Heart left ventricle (tissue), 16 donors: ENCODE data around the gene RASGRP1. TPM values are rescaled to one million over a fixed set of nuclear protein-coding genes. Genes with fewer than 3 reads are reported as not detected.

Experiments
- ATAC-seq, 4 donors: fragments of 200-7000 bp; cut with Tn5 transposase; one replicate each; pipeline ENCODE4 v1.9.1; 2020 to 2022; ENCODE audit warnings: moderate library complexity in 4 of 4, mild to moderate bottlenecking in 3 of 4, moderate number of reproducible peaks in 1 of 4
- DNase-seq, 5 donors: peaks; one replicate each; pipeline ENCODE4 v3.0.0-alpha.2; 2020
- H3K27ac ChIP-seq, 12 donors: fragments of 200-600 bp; sonication (generic) in 4 of 12; one replicate each; pipeline versions ENCODE4 v1.5.0 to v1.8.0; 2016 to 2022; ENCODE audit warnings: mild to moderate bottlenecking in 2 of 12
- H3K27me3 ChIP-seq, 9 donors: fragments of 200-600 bp; sonication (generic) in 2 of 9; one replicate each; pipeline versions ENCODE4 v1.5.1 to v1.8.0; 2016 to 2022; ENCODE audit warnings: mild to moderate bottlenecking in 3 of 9
- H3K36me3 ChIP-seq, 9 donors: fragments of 200-600 bp; sonication (generic) in 2 of 9; one replicate each; pipeline versions ENCODE4 v1.5.0 to v1.8.0; 2018 to 2022; ENCODE audit warnings: mild to moderate bottlenecking in 2 of 9
- H3K4me1 ChIP-seq, 12 donors: fragments of 200-600 bp; sonication (generic) in 4 of 12; one replicate each; pipeline versions ENCODE4 v1.5.0 to v1.8.0; 2016 to 2022; ENCODE audit warnings: mild to moderate bottlenecking in 3 of 12
- H3K4me3 ChIP-seq, 12 donors: fragments of 200-600 bp; sonication (generic) in 4 of 12; one replicate each; pipeline versions ENCODE4 v1.5.0 to v1.8.0; 2017 to 2022; ENCODE audit warnings: mild to moderate bottlenecking in 9 of 12, moderate library complexity in 4 of 12
- H3K9me3 ChIP-seq, 12 donors: fragments of 200-600 bp; sonication (generic) in 4 of 12; one replicate each; pipeline versions ENCODE4 v1.5.0 to v1.8.0; 2016 to 2022; ENCODE audit warnings: mild to moderate bottlenecking in 1 of 12
- CTCF ChIP-seq, 12 donors: fragments of 200-600 bp; sonication (generic) in 4 of 12; IDR thresholded peaks; one replicate each; pipeline versions ENCODE4 v1.5.0 to v1.8.0; 2018 to 2022; ENCODE audit warnings: antibody characterized with exemption in 12 of 12, mild to moderate bottlenecking in 5 of 12
- POLR2A ChIP-seq, 2 donors: fragments of 450-650 bp; IDR thresholded peaks; one replicate each; pipeline ENCODE4 v1.6.1; 2017; ENCODE audit warnings: antibody characterized with exemption in 2 of 2, mild to moderate bottlenecking in 2 of 2, moderate library complexity in 2 of 2
- WGBS, 4 donors: extraction: QIAGEN DNeasy Blood & Tissue Kit in 2 of 4; methylation state at CpG; one replicate each; pipeline versions ENCODE4 v1.1.5 to v1.1.7; 2013 to 2018; 5-methylcytosine and 5-hydroxymethylcytosine counted together
- intact Hi-C, 10 donors: fragments of 100-400 bp; cut with DNase I; formaldehyde crosslinking; loops; one replicate each; pipeline versions ENCODE4 v1.11.1 to v1.14.2; 2022
- polyA plus RNA-seq, 2 donors: library from polyadenylated mRNA; stranded (reverse); fragments of 200-250 nt; gene quantifications; one replicate each; pipeline ENCODE4 v1.2.3, GENCODE V29; 2013
- total RNA-seq, 9 donors: library from RNA; depleted of rRNA in 2 of 9; stranded (reverse); fragments of >200 nt in 2 of 9; fragmentation: NEBNext Ultra II Directional in 3 of 9; extraction: Animal tissue kit (Norgen Biotek cat#: 25700) in 3 of 9; gene quantifications; one replicate each; pipeline versions ENCODE4 v1.1.0 to v1.2.4, GENCODE V29; 2016 to 2023
- donor health status: ischemic (EF 13 %, LVEDD 7.1; RV severe dilation, severe dysfunction).
- donor health status: healthy with polysubstance abuse.
- donor health status: DM: no; HTN: yes; CAD: no.
- donor health status: DM: no; HTN: no; CAD: no.
- donor health status: ischemic (EF 25% LVEDD 6.9; RV normal size, moderate dysfunction).
- donor health status: ischemic (EF 25% LVEDD 5.7; RV mildly dilated, moderate dysfunction).
- donor health status: healthy.
- donor health status: DM: yes; HTN: yes; CAD: no.
- donor health status: ischemic (EF 35%, LVEDD 5.7; RV mildly dilated, moderate dysfunction).
- donor health status: nonischemic (EF 11% LVEDD 7.7; RV severe dilation, severe dysfunction).
- donor health status: DM: yes; HTN: yes; CAD: no.
- donor health status: PGD.
- donor health status: ischemic (EF 29% LVEDD 5.4; RV normal size, mild dysfunction).
- donor health status: nonischemic (EF 23%, LVEDD 6.1; RV moderate dilation, normal function).

The RASGRP1 gene
- total and polyA plus RNA-seq, 11 donors: 0.03 to 5.5 (median 0.54) TPM; not detected in 1

GRCh38 chr15:38459480-38459879, 105.1 kb downstream of the RASGRP1 start:
- WGBS, 4 donors: 83 to 98% (median 94%) methylated on average over 5 to 6 of the region's 6 CpGs
- intact Hi-C loops: no loop called here
- no peaks in the 10 kb centered on the region for H3K36me3 ChIP-seq
- H3K27me3 ChIP-seq: no peaks in the 10 kb centered on the region
- ATAC-seq: no peak
- no peak for DNase-seq
- TF ChIP-seq CTCF (IDR thresholded peaks at IDR 0.05): no peak
- TF ChIP-seq POLR2A (IDR thresholded peaks at IDR 0.05): no peak
- H3K27ac ChIP-seq: no peak overlapping the region
- H3K4me1 ChIP-seq: peaks cover 0 to 31% (median 13%) of the 10 kb centered on the region in 12 donors
- H3K9me3 ChIP-seq: no peaks in the 10 kb centered on the region
- H3K4me3 ChIP-seq: no peak overlapping the region

GRCh38 chr15:38458646-38459045, 106.0 kb downstream of the RASGRP1 start:
- Histone ChIP-seq H3K27me3 (no peaks in the 10 kb centered on the region), H3K4me1 (peaks cover 0 to 33% (median 13%) of the 10 kb centered on the region in 12 donors), H3K4me3 (no peak overlapping the region), H3K9me3 (no peaks in the 10 kb centered on the region), H3K36me3 (no peaks in the 10 kb centered on the region), H3K27ac (no peak overlapping the region)
- TF ChIP-seq POLR2A (IDR thresholded peaks at IDR 0.05): no peak
- intact Hi-C loops: no loop called here
- ATAC-seq (no peak), DNase-seq (no peak)
- 96 to 100% (median 98%) methylated on average over 4 to 5 of the region's 5 CpGs for WGBS, 4 donors

- intact Hi-C loops: no loop called here
- H3K27ac ChIP-seq: peak overlapping the region in 4 of 12 donors; percentile 92 to 98 (median 94)
Measured at GRCh38 chr15:38455092-38455491, 109.5 kb downstream of the RASGRP1 start.

GRCh38 chr15:38454696-38455090, 109.9 kb downstream of the RASGRP1 start:
- intact Hi-C loops: no loop called here
- no peak for DNase-seq
- Histone ChIP-seq H3K4me3 (peak overlapping the region; percentile 65 to 99 (median 82)), H3K4me1 (peaks cover 0 to 22% (median 16%) of the 10 kb centered on the region in 12 donors), H3K27ac (peak overlapping the region; percentile 54 to 98 (median 92)), H3K36me3 (no peaks in the 10 kb centered on the region), H3K9me3 (no peaks in the 10 kb centered on the region), H3K27me3 (no peaks in the 10 kb centered on the region)
- ATAC-seq: peak in 1 of 4 donors; percentile 30
- TF ChIP-seq POLR2A (IDR thresholded peaks at IDR 0.05): no peak
- TF ChIP-seq CTCF (IDR thresholded peaks at IDR 0.05): no peak
- 0 to 1% (median 0%) methylated on average over 12 of the region's 12 CpGs for WGBS, 4 donors

More at GRCh38 chr15:38455092-38455491, 109.5 kb downstream of the RASGRP1 start:
- whole genome bisulfite sequencing, 4 donors: 6 to 13% (median 9%) methylated on average over 4 of the region's 4 CpGs
- ATAC-seq: no peak
- Histone ChIP-seq H3K36me3 (no peaks in the 10 kb centered on the region), H3K4me1 (peaks cover 0 to 22% (median 16%) of the 10 kb centered on the region in 12 donors), H3K27me3 (no peaks in the 10 kb centered on the region), H3K4me3 (peak overlapping the region; percentile 65 to 99 (median 82)), H3K9me3 (no peaks in the 10 kb centered on the region)
- DNase-seq: no peak
- TF ChIP-seq CTCF (IDR thresholded peaks at IDR 0.05) (no peak), POLR2A (IDR thresholded peaks at IDR 0.05) (no peak)
